Measurements from ENCODE around the gene ERCC8. TPM values are rescaled to one million over a fixed set of nuclear protein-coding genes. Genes with fewer than 3 reads are reported as not detected.

ERCC8 gene
- total RNA-seq, 1 experiment from 2014 or later: 14.4 TPM

DNA sequence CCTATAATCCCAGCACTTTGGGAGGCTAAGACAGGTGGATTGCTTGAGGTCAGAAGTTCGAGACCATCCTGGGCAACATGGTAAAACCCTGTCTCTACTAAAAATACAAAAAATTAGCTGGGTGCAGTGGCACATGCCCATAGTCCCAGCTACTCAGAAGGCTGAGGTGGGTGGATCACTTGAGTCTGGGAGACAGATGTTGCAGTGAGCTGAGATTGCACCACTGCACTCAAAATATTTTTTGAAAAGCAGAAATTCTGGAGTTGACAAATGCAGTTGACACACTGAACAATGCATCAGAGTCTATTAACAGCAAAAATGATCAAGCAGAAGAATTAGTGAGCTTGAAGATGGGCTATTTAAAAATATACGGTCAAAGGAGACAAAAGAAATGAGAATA, 35.6 kb upstream of the ERCC8 start:
- DNase-seq (ENCODE audit: low read depth, low spot score) (no peak), ATAC-seq (no peak)
- no peak for TF ChIP-seq POLR2AphosphoS5 (IDR thresholded peaks at IDR 0.05; ENCODE audit: low read depth, low read length)
- TF ChIP-seq, protein P1, sequence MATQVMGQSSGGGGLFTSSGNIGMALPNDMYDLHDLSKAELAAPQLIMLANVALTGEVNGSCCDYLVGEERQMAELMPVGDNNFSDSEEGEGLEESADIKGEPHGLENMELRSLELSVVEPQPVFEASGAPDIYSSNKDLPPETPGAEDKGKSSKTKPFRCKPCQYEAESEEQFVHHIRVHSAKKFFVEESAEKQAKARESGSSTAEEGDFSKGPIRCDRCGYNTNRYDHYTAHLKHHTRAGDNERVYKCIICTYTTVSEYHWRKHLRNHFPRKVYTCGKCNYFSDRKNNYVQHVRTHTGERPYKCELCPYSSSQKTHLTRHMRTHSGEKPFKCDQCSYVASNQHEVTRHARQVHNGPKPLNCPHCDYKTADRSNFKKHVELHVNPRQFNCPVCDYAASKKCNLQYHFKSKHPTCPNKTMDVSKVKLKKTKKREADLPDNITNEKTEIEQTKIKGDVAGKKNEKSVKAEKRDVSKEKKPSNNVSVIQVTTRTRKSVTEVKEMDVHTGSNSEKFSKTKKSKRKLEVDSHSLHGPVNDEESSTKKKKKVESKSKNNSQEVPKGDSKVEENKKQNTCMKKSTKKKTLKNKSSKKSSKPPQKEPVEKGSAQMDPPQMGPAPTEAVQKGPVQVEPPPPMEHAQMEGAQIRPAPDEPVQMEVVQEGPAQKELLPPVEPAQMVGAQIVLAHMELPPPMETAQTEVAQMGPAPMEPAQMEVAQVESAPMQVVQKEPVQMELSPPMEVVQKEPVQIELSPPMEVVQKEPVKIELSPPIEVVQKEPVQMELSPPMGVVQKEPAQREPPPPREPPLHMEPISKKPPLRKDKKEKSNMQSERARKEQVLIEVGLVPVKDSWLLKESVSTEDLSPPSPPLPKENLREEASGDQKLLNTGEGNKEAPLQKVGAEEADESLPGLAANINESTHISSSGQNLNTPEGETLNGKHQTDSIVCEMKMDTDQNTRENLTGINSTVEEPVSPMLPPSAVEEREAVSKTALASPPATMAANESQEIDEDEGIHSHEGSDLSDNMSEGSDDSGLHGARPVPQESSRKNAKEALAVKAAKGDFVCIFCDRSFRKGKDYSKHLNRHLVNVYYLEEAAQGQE (IDR thresholded peaks at IDR 0.05; ENCODE audit: insufficient read depth in 1 of 2, low read depth in 2 of 2, low read length in 1 of 2): no peak
- TF ChIP-seq CTCF (IDR thresholded peaks at IDR 0.05): no peak
- TF ChIP-seq TCF7L2 (IDR thresholded peaks at IDR 0.05; ENCODE audit: low read depth, low read length): no peak
- TF ChIP-seq SIN3A (IDR thresholded peaks at IDR 0.05; ENCODE audit: borderline replicate concordance, insufficient read depth, low read depth, low read length): no peak
- POLR2A ChIA-PET: no interaction called here
- Histone ChIP-seq H3K4me1 (ENCODE audit: control insufficient read depth, insufficient read depth, low read length) (no peaks in the 10 kb centered on the region), H3K4me3 (ENCODE audit: low read depth in 2 of 2, low read length in 2 of 2) (no peak overlapping the region), H3K36me3 (ENCODE audit: control insufficient read depth, insufficient read depth, low read length) (no peaks in the 10 kb centered on the region), H3K27ac (ENCODE audit: low read length) (no peak overlapping the region), H3K27me3 (ENCODE audit: control insufficient read depth, insufficient read depth, low read length) (no peaks in the 10 kb centered on the region), H3K9me3 (ENCODE audit: control insufficient read depth, insufficient read depth, low read depth, low read length) (no peaks in the 10 kb centered on the region; the same call in 1 of the 2 replicates)
- CTCF ChIA-PET: no interaction called here
- BruUV-seq (replicated peaks): no TSS peak
- in situ Hi-C loops (cut with HindIII; ENCODE audit: low pct_unique_long_range_greater_than_20kb, low sequenced_read_pairs) (no loop called here), intact Hi-C loops (cut with micrococcal nuclease; ENCODE audit: unreplicated experiment) (no loop called here)

GRCh38 chr5:60978968-60979367, 34.1 kb upstream of the ERCC8 start:
- intact Hi-C loops (cut with micrococcal nuclease; ENCODE audit: unreplicated experiment): no loop called here
- Histone ChIP-seq H3K9me3 (ENCODE audit: control insufficient read depth, insufficient read depth, low read depth, low read length) (no peaks in the 10 kb centered on the region; the same call in 1 of the 2 replicates), H3K36me3 (ENCODE audit: control insufficient read depth, insufficient read depth, low read length) (no peaks in the 10 kb centered on the region), H3K4me1 (ENCODE audit: control insufficient read depth, insufficient read depth, low read length) (no peaks in the 10 kb centered on the region), H3K27ac (ENCODE audit: low read length) (no peak overlapping the region), H3K4me3 (ENCODE audit: low read depth in 2 of 2, low read length in 2 of 2) (no peak overlapping the region), H3K27me3 (ENCODE audit: control insufficient read depth, insufficient read depth, low read length) (no peaks in the 10 kb centered on the region)
- in situ Hi-C loops (cut with HindIII; ENCODE audit: low pct_unique_long_range_greater_than_20kb, low sequenced_read_pairs): no loop called here
- ChIA-PET POLR2A (no interaction called here), CTCF (no interaction called here)
- no TSS peak for BruUV-seq (replicated peaks)
- no peak for DNase-seq (ENCODE audit: low read depth, low spot score)
- no peak for TF ChIP-seq CTCF (IDR thresholded peaks at IDR 0.05)
- no peak for TF ChIP-seq SIN3A (IDR thresholded peaks at IDR 0.05; ENCODE audit: borderline replicate concordance, insufficient read depth, low read depth, low read length)
- no peak for TF ChIP-seq TCF7L2 (IDR thresholded peaks at IDR 0.05; ENCODE audit: low read depth, low read length)
- TF ChIP-seq POLR2AphosphoS5 (IDR thresholded peaks at IDR 0.05; ENCODE audit: low read depth, low read length): no peak
- TF ChIP-seq, protein P1 (IDR thresholded peaks at IDR 0.05; ENCODE audit: insufficient read depth in 1 of 2, low read depth in 2 of 2, low read length in 1 of 2): no peak
- ATAC-seq: no peak

All from Panc1 (cell line).